Naive thymus-derived CD4-positive, alpha-beta T cell (primary cell): ENCODE data around the gene KAZN. TPM values are rescaled to one million over a fixed set of nuclear protein-coding genes. Genes with fewer than 3 reads are reported as not detected.
"Not testable (repeated sequence)": the region's sequence is repeated elsewhere in the genome, so short reads cannot be mapped to it uniquely, and the experiment has no call there.

ENCODE experiments used
- ATAC-seq: fragments of 150-1000 bp; cut with Tn5 transposase; 2 replicates; pipeline ENCODE4 v1.10.0; 2021; ENCODE audit warnings: mild to moderate bottlenecking, moderate library complexity
- CTCF ChIA-PET: fragments of 350-600 bp; sonication (Branson Sonifier 250); formaldehyde crosslinking; loops from one replicate; lab custom pipeline; 2021; ENCODE audit warnings: antibody characterized with exemption; lab: Charles Lee
- POLR2A ChIA-PET: fragments of 350-600 bp; sonication (Branson Sonifier 250); formaldehyde crosslinking; loops from one replicate; lab custom pipeline; 2021; ENCODE audit warnings: antibody characterized with exemption, inconsistent platforms; lab: Charles Lee
- DNase-seq, 9 donors: peaks; one replicate each; pipeline versions ENCODE4 v3.0.0 to v3.0.0-alpha.2; 2020 to 2022; ENCODE audit warnings: mixed read lengths in 1 of 9
- H3K27ac ChIP-seq: one replicate; pipeline ENCODE4 v1.7.0; 2013; ENCODE audit warnings: mild to moderate bottlenecking, low read depth, low read length, moderate library complexity
- H3K27me3 ChIP-seq, 2 donors: one replicate each; pipeline ENCODE4 v1.7.0; 2013; ENCODE audit warnings: low read length in 2 of 2, mild to moderate bottlenecking in 2 of 2, moderate library complexity in 2 of 2; ENCODE audit not compliant: control insufficient read depth in 2 of 2, insufficient read depth in 2 of 2
- H3K36me3 ChIP-seq, 3 experiments: 1 replicate in 2 of 3; 2 replicates in 1 of 3; pipeline ENCODE4 v1.7.0; 2013; ENCODE audit warnings: low read length in 3 of 3, mild to moderate bottlenecking in 3 of 3, moderate library complexity in 1 of 3; ENCODE audit not compliant: insufficient read depth in 3 of 3, control insufficient read depth in 2 of 3
- H3K4me1 ChIP-seq, 2 donors: one replicate each; pipeline ENCODE4 v1.7.0; 2013; ENCODE audit warnings: low read length in 2 of 2, mild to moderate bottlenecking in 2 of 2, moderate library complexity in 1 of 2; ENCODE audit not compliant: control insufficient read depth in 2 of 2, insufficient read depth in 2 of 2
- H3K4me3 ChIP-seq: 2 replicates; pipeline ENCODE4 v1.7.0; 2013; ENCODE audit warnings: mild to moderate bottlenecking, low read length
- H3K9me3 ChIP-seq, 3 experiments: 1 replicate in 2 of 3; 2 replicates in 1 of 3; pipeline ENCODE4 v1.7.0; 2013; ENCODE audit warnings: low read length in 3 of 3; ENCODE audit not compliant: control insufficient read depth in 2 of 3
- H3K27ac Mint-ChIP-seq, 9 donors: one replicate each; pipeline ENCODE4 v1.8.0; 2020 to 2022; ENCODE audit warnings: mixed read lengths in 9 of 9, mild to moderate bottlenecking in 8 of 9, moderate library complexity in 5 of 9, inconsistent platforms in 2 of 9
- H3K27me3 Mint-ChIP-seq, 5 donors: one replicate each; pipeline ENCODE4 v1.8.0; 2021 to 2022; ENCODE audit warnings: mixed read lengths in 5 of 5, mild to moderate bottlenecking in 1 of 5
- H3K36me3 Mint-ChIP-seq, 5 donors: one replicate each; pipeline ENCODE4 v1.8.0; 2020 to 2022; ENCODE audit warnings: mixed read lengths in 5 of 5, mild to moderate bottlenecking in 3 of 5, inconsistent platforms in 1 of 5
- H3K4me1 Mint-ChIP-seq, 7 donors: one replicate each; pipeline ENCODE4 v1.8.0; 2020 to 2022; ENCODE audit warnings: mixed read lengths in 7 of 7, mild to moderate bottlenecking in 3 of 7, inconsistent platforms in 1 of 7
- H3K4me3 Mint-ChIP-seq, 10 donors: one replicate each; pipeline ENCODE4 v1.8.0; 2020 to 2022; ENCODE audit warnings: mild to moderate bottlenecking in 10 of 10, mixed read lengths in 10 of 10, moderate library complexity in 6 of 10, inconsistent platforms in 2 of 10
- H3K9me3 Mint-ChIP-seq, 11 donors: one replicate each; pipeline ENCODE4 v1.8.0; 2020 to 2022; ENCODE audit warnings: mixed read lengths in 11 of 11, mild to moderate bottlenecking in 4 of 11, inconsistent platforms in 1 of 11, moderate library complexity in 1 of 11
- intact Hi-C, 2 donors: fragments of 100-400 bp; cut with micrococcal nuclease; formaldehyde crosslinking; loops; one replicate each; pipeline ENCODE4 v1.15.1; 2023
- polyA plus RNA-seq, 2 donors: library from polyadenylated mRNA; unstranded; fragments of 300-500 nt; fragmentation: Illumina TruSeq; gene quantifications; one replicate each; pipeline ENCODE4 v1.2.3, GENCODE V29; 2021
- total RNA-seq, 6 experiments: library from RNA in 5 of 6; stranded (reverse) in 5 of 6; gene quantifications; 1 replicate in 5 of 6; 2 replicates in 1 of 6; pipeline ENCODE4 v1.2.3 and lab custom pipeline; 2021 to 2026

Gene KAZN
- total and polyA plus RNA-seq, 7 experiments from 2014 or later = 0.08 to 0.87 (median 0.30) TPM

- ChIA-PET CTCF (no interaction called here), POLR2A (no interaction called here)
- Histone ChIP-seq H3K27me3 (no peaks in the 10 kb centered on the region), H3K4me3 (no peak overlapping the region), H3K9me3 (no peaks in the 10 kb centered on the region), H3K4me1 (no peaks in the 10 kb centered on the region), H3K27ac (no peak overlapping the region), H3K36me3 (no peaks in the 10 kb centered on the region)
- intact Hi-C loops = no loop called here
- Mint-ChIP-seq H3K27ac (peak overlapping the region in 1 of 9 donors; percentile 45), H3K9me3 (peaks cover 0 to 3% (median 0%) of the 10 kb centered on the region in 11 donors), H3K36me3 (no peaks in the 10 kb centered on the region), H3K4me3 (no peak overlapping the region), H3K4me1 (peaks cover 0 to 2% (median 0%) of the 10 kb centered on the region in 7 donors), H3K27me3 (peaks cover 0 to 6% (median 0%) of the 10 kb centered on the region in 5 donors)
- DNase-seq = no peak
- no peak for ATAC-seq
Observed at GRCh38 chr1:14957375-14958098, 359.1 kb downstream of the KAZN start.

GRCh38 chr1:14958249-14959058 lies 360.0 kb downstream of the KAZN start:
- no peak overlapping the region for H3K27ac ChIP-seq
- DNase-seq = no peak
- no peaks in the 10 kb centered on the region for H3K9me3 ChIP-seq
- H3K27me3 Mint-ChIP-seq = peaks cover 0 to 6% (median 0%) of the 10 kb centered on the region in 5 donors
- H3K4me3 Mint-ChIP-seq = no peak overlapping the region
- ChIA-PET POLR2A (no interaction called here), CTCF (no interaction called here)
- no peaks in the 10 kb centered on the region for H3K4me1 ChIP-seq
- H3K36me3 Mint-ChIP-seq = no peaks in the 10 kb centered on the region
- H3K4me1 Mint-ChIP-seq = peaks cover 0 to 2% (median 0%) of the 10 kb centered on the region in 7 donors
- no peaks in the 10 kb centered on the region for H3K36me3 ChIP-seq
- no peak overlapping the region for H3K27ac Mint-ChIP-seq
- no peaks in the 10 kb centered on the region for H3K27me3 ChIP-seq
- intact Hi-C loops = no loop called here
- ATAC-seq = no peak
- H3K9me3 Mint-ChIP-seq = peaks cover 0 to 3% (median 0%) of the 10 kb centered on the region in 11 donors
- H3K4me3 ChIP-seq = no peak overlapping the region

- Mint-ChIP-seq H3K9me3 (peaks cover 0 to 3% (median 0%) of the 10 kb centered on the region in 11 donors), H3K27ac (peak overlapping the region in 1 of 9 donors; percentile 33)
- CTCF ChIA-PET = no interaction called here
Observed at GRCh38 chr1:14959059-14959694, 360.7 kb downstream of the KAZN start.

GRCh38 chr1:14961661-14962267 lies 363.3 kb downstream of the KAZN start:
- Histone ChIP-seq H3K4me1 (no peaks in the 10 kb centered on the region), H3K36me3 (no peaks in the 10 kb centered on the region), H3K4me3 (no peak overlapping the region), H3K27me3 (no peaks in the 10 kb centered on the region), H3K9me3 (no peaks in the 10 kb centered on the region), H3K27ac (no peak overlapping the region)
- ATAC-seq (no peak), DNase-seq (no peak)
- H3K4me1 Mint-ChIP-seq = peaks cover 0 to 2% (median 0%) of the 10 kb centered on the region in 7 donors
- CTCF ChIA-PET = no interaction called here
- H3K9me3 Mint-ChIP-seq = peaks cover 0 to 3% (median 0%) of the 10 kb centered on the region in 11 donors
- POLR2A ChIA-PET = no interaction called here
- no peak overlapping the region for H3K27ac Mint-ChIP-seq
- H3K36me3 Mint-ChIP-seq = no peaks in the 10 kb centered on the region
- intact Hi-C loops = no loop called here
- H3K27me3 Mint-ChIP-seq = no peaks in the 10 kb centered on the region
- H3K4me3 Mint-ChIP-seq = no peak overlapping the region

More at GRCh38 chr1:14959059-14959694, 360.7 kb downstream of the KAZN start:
- Histone ChIP-seq H3K36me3 (no peaks in the 10 kb centered on the region), H3K9me3 (no peaks in the 10 kb centered on the region), H3K27me3 (no peaks in the 10 kb centered on the region), H3K4me1 (no peaks in the 10 kb centered on the region), H3K27ac (no peak overlapping the region), H3K4me3 (no peak overlapping the region)
- no peaks in the 10 kb centered on the region for H3K36me3 Mint-ChIP-seq
- H3K4me3 Mint-ChIP-seq = no peak overlapping the region
- H3K27me3 Mint-ChIP-seq = peaks cover 0 to 6% (median 0%) of the 10 kb centered on the region in 5 donors
- POLR2A ChIA-PET = no interaction called here
- no peak for ATAC-seq
- no peak for DNase-seq
- peaks cover 0 to 2% (median 0%) of the 10 kb centered on the region in 7 donors for H3K4me1 Mint-ChIP-seq
- intact Hi-C loops = no loop called here

- H3K9me3 Mint-ChIP-seq = peaks cover 0 to 3% (median 0%) of the 10 kb centered on the region in 11 donors
- H3K9me3 ChIP-seq = no peaks in the 10 kb centered on the region
- no peaks in the 10 kb centered on the region for H3K36me3 ChIP-seq
- H3K4me3 Mint-ChIP-seq = no peak overlapping the region
- intact Hi-C loops = no loop called here
- H3K27me3 ChIP-seq = no peaks in the 10 kb centered on the region
- no peaks in the 10 kb centered on the region for H3K4me1 ChIP-seq
- ATAC-seq (no peak), DNase-seq (no peak)
- CTCF ChIA-PET = no interaction called here
- H3K27me3 Mint-ChIP-seq = no peaks in the 10 kb centered on the region
- no peak overlapping the region for H3K27ac ChIP-seq
- peaks cover 0 to 2% (median 0%) of the 10 kb centered on the region in 7 donors for H3K4me1 Mint-ChIP-seq
- no peak overlapping the region for H3K27ac Mint-ChIP-seq
- POLR2A ChIA-PET = no interaction called here
- H3K4me3 ChIP-seq = no peak overlapping the region
- H3K36me3 Mint-ChIP-seq = no peaks in the 10 kb centered on the region
Observed at GRCh38 chr1:14962407-14962806, 363.9 kb downstream of the KAZN start.

GRCh38 chr1:14963791-14964710 lies 365.6 kb downstream of the KAZN start:
- H3K4me3 Mint-ChIP-seq, H3K9me3 ChIP-seq, H3K27me3 Mint-ChIP-seq, POLR2A ChIA-PET, H3K4me1 ChIP-seq, ATAC-seq, CTCF ChIA-PET, H3K4me1 Mint-ChIP-seq, H3K4me3 ChIP-seq, H3K9me3 Mint-ChIP-seq, H3K27me3 ChIP-seq, intact Hi-C loops, H3K36me3 ChIP-seq, DNase-seq, H3K27ac ChIP-seq, H3K36me3 Mint-ChIP-seq: not testable (repeated sequence)
- peak overlapping the region in 1 of 9 donors; percentile 67 for H3K27ac Mint-ChIP-seq
